GM21528 (cell line): ENCODE results near the gene KRT8.
"Not testable (repeated sequence)": the region's sequence is repeated elsewhere in the genome, so short reads cannot be mapped to it uniquely, and the experiment has no call there.

Source experiments
- ATAC-seq: cut with Tn5 transposase; IDR thresholded peaks from one replicate; pipeline ENCODE4 v1.9.1; 2021; ENCODE audit warnings: mild to moderate bottlenecking, moderate library complexity; ENCODE audit not compliant: unreplicated experiment, low FRiP score

KRT8 gene

GRCh38 chr12:52876372-52876771 is 28.5 kb downstream of the KRT8 start:
- no peak for ATAC-seq

GRCh38 chr12:52874573-52875435 is 30.1 kb downstream of the KRT8 start:
- ATAC-seq = no peak

- no peak for ATAC-seq
Observed at GRCh38 chr12:52873832-52874572, 30.9 kb downstream of the KRT8 start.

- ATAC-seq = no peak
Observed at GRCh38 chr12:52873513-52873831, 31.4 kb downstream of the KRT8 start.

- ATAC-seq = no peak
Observed at GRCh38 chr12:52872644-52873389, 32.1 kb downstream of the KRT8 start.

GRCh38 chr12:52871291-52872039 is 33.4 kb downstream of the KRT8 start:
- no peak for ATAC-seq

- peak; percentile 58 for ATAC-seq
Observed at GRCh38 chr12:52870361-52871290, 34.2 kb downstream of the KRT8 start.

- ATAC-seq = no peak
Observed at GRCh38 chr12:52867642-52868041, 37.2 kb downstream of the KRT8 start.

GRCh38 chr12:52867152-52867551 is 37.7 kb downstream of the KRT8 start:
- ATAC-seq = no peak

GRCh38 chr12:52865090-52865944 is 39.6 kb downstream of the KRT8 start:
- ATAC-seq = no peak

GRCh38 chr12:52862023-52862422 is 42.9 kb downstream of the KRT8 start:
- ATAC-seq = no peak

GRCh38 chr12:52861511-52861910 is 43.4 kb downstream of the KRT8 start:
- no peak for ATAC-seq

GRCh38 chr12:52860102-52860823 is 44.6 kb downstream of the KRT8 start:
- ATAC-seq = no peak

- ATAC-seq = no peak
Observed at GRCh38 chr12:52857500-52857899, 47.4 kb downstream of the KRT8 start.

GRCh38 chr12:52856787-52857186 is 48.1 kb downstream of the KRT8 start:
- ATAC-seq = no peak

- not testable (repeated sequence) for ATAC-seq
Observed at GRCh38 chr12:52856077-52856476, 48.8 kb downstream of the KRT8 start.

- no peak for ATAC-seq
Observed at GRCh38 chr12:52851787-52852186, 53.1 kb downstream of the KRT8 start.

GRCh38 chr12:52850681-52851080 is 54.2 kb downstream of the KRT8 start:
- ATAC-seq = no peak
